Endothelial cell of umbilical vein (primary cell): ENCODE results near the gene CMTM8. TPM values are rescaled to one million over a fixed set of nuclear protein-coding genes. Genes with fewer than 3 reads are reported as not detected.

ENCODE experiments used
- BruUV-seq: library from RNA; stranded (reverse); fragments of 400-500 nt; replicated peaks from 2 replicates; lab custom pipeline; 2021; lab: Mats Ljungman, UMichigan
- CTCF ChIA-PET: fragments of 300-600, 350-600 bp; sonication (Branson Sonifier 250); formaldehyde crosslinking; loops from one replicate; lab custom pipeline; 2021; ENCODE audit warnings: antibody characterized with exemption, inconsistent platforms; lab: Charles Lee
- POLR2A ChIA-PET: fragments of 300-600, 350-600 bp; sonication (Branson Sonifier 250); formaldehyde crosslinking; loops from one replicate; lab custom pipeline; 2021; ENCODE audit warnings: antibody characterized with exemption, inconsistent platforms; lab: Charles Lee
- DNase-seq: peaks from one replicate; pipeline ENCODE4 v3.0.0-alpha.2; 2011; ENCODE audit warnings: low read depth, low spot score
- FAIRE-seq: peaks from 2 replicates; lab custom pipeline; 2011; peaks lifted over from hg19 to GRCh38; lab: Jason Lieb, UNC
- H2AFZ ChIP-seq: 2 replicates; pipeline ENCODE4 v1.6.0; 2012; ENCODE audit warnings: low read depth, low read length, control low read depth, inconsistent platforms
- H3K27ac ChIP-seq: 2 replicates; pipeline ENCODE4 v1.5.1; 2011; ENCODE audit warnings: low read depth, mild to moderate bottlenecking, control low read depth, low read length, moderate library complexity; ENCODE audit not compliant: insufficient read depth
- H3K27me3 ChIP-seq, 2 experiments: 2 replicates each; pipeline versions ENCODE4 v1.6.0 to v1.6.1; 2011; ENCODE audit warnings: low read length in 2 of 2, mixed read lengths in 1 of 2; ENCODE audit not compliant: control insufficient read depth in 2 of 2, insufficient read depth in 2 of 2
- H3K36me3 ChIP-seq, 2 experiments: 2 replicates in 1 of 2; 3 replicates in 1 of 2; pipeline ENCODE4 v1.5.1; 2011; ENCODE audit warnings: low read length in 2 of 2, mild to moderate bottlenecking in 1 of 2, moderate library complexity in 1 of 2; ENCODE audit not compliant: control insufficient read depth in 2 of 2, insufficient read depth in 2 of 2; ENCODE audit errors: extremely low read depth in 1 of 2
- H3K4me1 ChIP-seq: 3 replicates; pipeline ENCODE4 v1.5.1; 2011; ENCODE audit warnings: mild to moderate bottlenecking, low read length; ENCODE audit not compliant: control insufficient read depth, insufficient read depth; ENCODE audit errors: extremely low read depth
- H3K4me2 ChIP-seq: 2 replicates; pipeline ENCODE4 v1.6.1; 2011; ENCODE audit warnings: low read length, control low read depth, mixed read lengths; ENCODE audit not compliant: insufficient read depth
- H3K4me3 ChIP-seq, 3 experiments: fragments of 200-600 bp in 1 of 3; sonication (generic), shearing (Covaris generic) in 1 of 3; replicated peaks in 1 of 3; 2 replicates each; pipeline ENCODE4 v1.5.1; 2011 to 2016; ENCODE audit warnings: control low read depth in 3 of 3, low read length in 3 of 3, mild to moderate bottlenecking in 2 of 3, inconsistent platforms in 1 of 3, low read depth in 1 of 3, moderate library complexity in 1 of 3; ENCODE audit not compliant: insufficient read depth in 1 of 3
- H3K79me2 ChIP-seq: 2 replicates; pipeline ENCODE4 v1.6.0; 2012; ENCODE audit warnings: low read length, inconsistent platforms; ENCODE audit not compliant: control insufficient read depth, insufficient read depth
- H3K9ac ChIP-seq: replicated peaks from 2 replicates; pipeline ENCODE3; 2011; ENCODE audit warnings: low read length, control low read depth; ENCODE audit not compliant: insufficient read depth; ENCODE audit errors: extremely low read depth
- H3K9me1 ChIP-seq: replicated peaks from 3 replicates; pipeline ENCODE4 v1.6.0; 2011; ENCODE audit warnings: mild to moderate bottlenecking, low read length; ENCODE audit not compliant: control insufficient read depth, insufficient read depth; ENCODE audit errors: extremely low read depth
- H3K9me3 ChIP-seq: replicated peaks from 2 replicates; pipeline ENCODE4 v1.5.1; 2012; ENCODE audit warnings: low read length, inconsistent platforms; ENCODE audit not compliant: control insufficient read depth, insufficient read depth
- H4K20me1 ChIP-seq: replicated peaks from 2 replicates; pipeline ENCODE3; 2011; ENCODE audit warnings: mild to moderate bottlenecking, low read length; ENCODE audit not compliant: control insufficient read depth, insufficient read depth; ENCODE audit errors: extremely low read depth
- EZH2 ChIP-seq: IDR thresholded peaks from 2 replicates; pipeline ENCODE4 v1.6.1; 2012; ENCODE audit warnings: borderline replicate concordance, low read depth, mild to moderate bottlenecking, moderate library complexity, low read length, inconsistent platforms; ENCODE audit not compliant: severe bottlenecking
- FOS ChIP-seq: IDR thresholded peaks from 2 replicates; pipeline ENCODE4 v1.6.1; 2011; ENCODE audit warnings: mild to moderate bottlenecking, low read length, moderate library complexity, borderline replicate concordance; ENCODE audit not compliant: insufficient read depth
- GATA2 ChIP-seq: IDR thresholded peaks from 2 replicates; pipeline ENCODE4 v1.7.0; 2011; ENCODE audit warnings: low read depth, mild to moderate bottlenecking, moderate library complexity, mixed read lengths, low read length; ENCODE audit not compliant: insufficient read length, insufficient read depth
- JUN ChIP-seq: IDR thresholded peaks from 2 replicates; pipeline ENCODE4 v1.6.1; 2011; ENCODE audit warnings: borderline replicate concordance, low read depth; ENCODE audit not compliant: insufficient read length, insufficient read depth
- MAX ChIP-seq: IDR thresholded peaks from 2 replicates; pipeline ENCODE4 v1.6.1; 2011; ENCODE audit not compliant: insufficient read depth, insufficient read length
- MYC ChIP-seq: IDR thresholded peaks from one replicate; pipeline ENCODE4 v1.6.1; 2011; ENCODE audit warnings: mild to moderate bottlenecking, low read depth, low read length
- POLR2A ChIP-seq: IDR thresholded peaks from 2 replicates; pipeline ENCODE4 v1.6.1; 2012; ENCODE audit warnings: low read depth, mild to moderate bottlenecking, control low read depth, low read length
- POLR2AphosphoS5 ChIP-seq: IDR thresholded peaks from 2 replicates; pipeline ENCODE4 v1.6.1; 2012; ENCODE audit warnings: low read depth, mild to moderate bottlenecking, control low read depth, low read length, moderate library complexity; ENCODE audit not compliant: insufficient read depth
- dilution Hi-C: fragments of 300-500 bp; cut with MboI; formaldehyde crosslinking; loops from one replicate; pipeline ENCODE4 v1.15.0; 2019; ENCODE audit warnings: low sequenced_read_pairs; ENCODE audit not compliant: extremely low pct_ligation_motif_present
- intact Hi-C: fragments of 100-400 bp; cut with micrococcal nuclease; formaldehyde crosslinking; loops from one replicate; pipeline ENCODE4 v1.10.0; 2022
- polyA plus RNA-seq, 4 experiments: library from polyadenylated mRNA; depleted of rRNA in 3 of 4; stranded (reverse) in 3 of 4; unstranded in 1 of 4; fragments of >200 nt; gene quantifications; 2 replicates each; pipeline versions ENCODE4 v1.2.1 to v1.2.3, GENCODE V29; 2011 to 2012; ENCODE audit warnings: missing spikeins in 1 of 4
- total RNA-seq: library from RNA; stranded (reverse); gene quantifications from 2 replicates; pipeline ENCODE4 v1.2.3, GENCODE V29; 2021
- TF ChIP-seq, protein P1 (sequence below), 2 donors: IDR thresholded peaks; 1 replicate in 1 of 2; 2 replicates in 1 of 2; pipeline ENCODE4 v1.5.1; 2011; ENCODE audit warnings: low read length in 2 of 2, mild to moderate bottlenecking in 2 of 2, moderate library complexity in 2 of 2, control low read depth in 1 of 2, inconsistent platforms in 1 of 2, low read depth in 1 of 2; ENCODE audit not compliant: insufficient read depth in 1 of 2; ENCODE audit errors: extremely low read depth in 1 of 2

CMTM8 gene
- total and polyA plus RNA-seq, 2 donors (not counting 3 experiments of a cell fraction or from before 2014, with no cell fraction given), result 7.3 to 11.9 TPM

DNA sequence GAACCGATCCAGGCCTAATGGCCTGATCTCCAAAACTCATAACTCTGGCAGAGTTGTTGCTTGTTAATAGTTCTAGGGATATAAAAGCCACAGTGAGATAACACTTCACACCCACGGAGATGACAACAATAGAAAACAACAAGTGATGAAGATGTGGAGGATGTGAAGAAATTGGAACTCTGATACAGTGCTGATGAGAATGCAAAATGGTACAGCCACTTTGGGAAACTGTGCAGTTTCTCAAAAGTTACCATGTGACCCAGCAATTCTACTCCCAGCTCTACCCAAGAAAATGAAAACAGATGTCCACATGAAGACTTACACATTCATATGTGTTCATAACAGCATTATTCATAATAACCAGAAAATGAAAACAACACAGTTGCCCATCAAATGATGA, 157.0 kb downstream of the CMTM8 start:
- ChIA-PET POLR2A (no interaction called here), CTCF (interaction anchor here (0.7 to 5.6 kb wide), 6 partner anchors 19 to 220 kb away, joined by 3 to 42 read pairs (median 5); no protein-coding TSS in a partner anchor)
- BruUV-seq, result no TSS peak

GRCh38 chr3:32397941-32398340, 159.5 kb downstream of the CMTM8 start:
- Histone ChIP-seq H3K36me3 (no peaks in the 10 kb centered on the region), H3K27ac (no peak overlapping the region), H3K9me3 (no peaks in the 10 kb centered on the region), H2AFZ (no peak overlapping the region), H3K4me3 (no peak overlapping the region), H3K4me1 (peaks cover 36% of the 10 kb centered on the region), H3K9me1 (no peaks in the 10 kb centered on the region), H4K20me1 (no peaks in the 10 kb centered on the region), H3K4me2 (no peak overlapping the region), H3K79me2 (peaks cover 70% of the 10 kb centered on the region), H3K9ac (no peak overlapping the region), H3K27me3 (no peaks in the 10 kb centered on the region)
- ChIA-PET CTCF (interaction anchor here (0.7 to 5.6 kb wide), 7 partner anchors 16 to 220 kb away, joined by 3 to 42 read pairs (median 3); no protein-coding TSS in a partner anchor), POLR2A (interaction anchor here (0.6 kb wide), 1 partner anchor 80 kb away, joined by 3 read pairs; no protein-coding TSS in a partner anchor)
- dilution Hi-C loops (no loop called here), intact Hi-C loops (no loop called here)
- no TSS peak for BruUV-seq
- no peak for FAIRE-seq
- TF ChIP-seq EZH2, result no peak
- no peak for TF ChIP-seq FOS
- TF ChIP-seq, protein P1, sequence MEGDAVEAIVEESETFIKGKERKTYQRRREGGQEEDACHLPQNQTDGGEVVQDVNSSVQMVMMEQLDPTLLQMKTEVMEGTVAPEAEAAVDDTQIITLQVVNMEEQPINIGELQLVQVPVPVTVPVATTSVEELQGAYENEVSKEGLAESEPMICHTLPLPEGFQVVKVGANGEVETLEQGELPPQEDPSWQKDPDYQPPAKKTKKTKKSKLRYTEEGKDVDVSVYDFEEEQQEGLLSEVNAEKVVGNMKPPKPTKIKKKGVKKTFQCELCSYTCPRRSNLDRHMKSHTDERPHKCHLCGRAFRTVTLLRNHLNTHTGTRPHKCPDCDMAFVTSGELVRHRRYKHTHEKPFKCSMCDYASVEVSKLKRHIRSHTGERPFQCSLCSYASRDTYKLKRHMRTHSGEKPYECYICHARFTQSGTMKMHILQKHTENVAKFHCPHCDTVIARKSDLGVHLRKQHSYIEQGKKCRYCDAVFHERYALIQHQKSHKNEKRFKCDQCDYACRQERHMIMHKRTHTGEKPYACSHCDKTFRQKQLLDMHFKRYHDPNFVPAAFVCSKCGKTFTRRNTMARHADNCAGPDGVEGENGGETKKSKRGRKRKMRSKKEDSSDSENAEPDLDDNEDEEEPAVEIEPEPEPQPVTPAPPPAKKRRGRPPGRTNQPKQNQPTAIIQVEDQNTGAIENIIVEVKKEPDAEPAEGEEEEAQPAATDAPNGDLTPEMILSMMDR (IDR thresholded peaks at IDR 0.05; ENCODE audit: extremely low read depth in 1 of 2, insufficient read depth in 1 of 2, low read depth in 1 of 2, low read length in 2 of 2), result no peak
- TF ChIP-seq MYC, result no peak
- no peak for TF ChIP-seq MAX
- TF ChIP-seq POLR2A, result no peak
- no peak for TF ChIP-seq JUN
- TF ChIP-seq POLR2AphosphoS5, result no peak
- no peak for TF ChIP-seq GATA2
- DNase-seq, result no peak

More for the DNA sequence above, 157.0 kb downstream of the CMTM8 start:
- Histone ChIP-seq H2AFZ (no peak overlapping the region), H3K9me3 (no peaks in the 10 kb centered on the region), H3K4me3 (no peak overlapping the region), H3K4me2 (no peak overlapping the region), H3K9ac (no peak overlapping the region), H3K9me1 (no peaks in the 10 kb centered on the region), H3K27me3 (no peaks in the 10 kb centered on the region), H4K20me1 (no peaks in the 10 kb centered on the region), H3K27ac (no peak overlapping the region), H3K79me2 (peaks cover 70% of the 10 kb centered on the region), H3K4me1 (peaks cover 25% of the 10 kb centered on the region), H3K36me3 (no peaks in the 10 kb centered on the region)
- DNase-seq, result no peak
- TF ChIP-seq GATA2 (no peak), MYC (no peak), JUN (no peak)
- TF ChIP-seq, protein P1 (IDR thresholded peaks at IDR 0.05; ENCODE audit: extremely low read depth in 1 of 2, insufficient read depth in 1 of 2, low read depth in 1 of 2, low read length in 2 of 2), result no peak
- intact Hi-C loops (no loop called here), dilution Hi-C loops (no loop called here)
- no peak for FAIRE-seq
